Thyroid gland (tissue), 4 donors: ENCODE measurements around the gene DYNC1H1.

Source experiments
- CTCF ChIP-seq, 6 experiments: fragments of 200-600 bp in 3 of 6; fragments of 450-650 bp in 3 of 6; sonication (generic) in 3 of 6; IDR thresholded peaks; one replicate each; pipeline ENCODE4 v1.5.1; 2016 to 2019; ENCODE audit warnings: antibody characterized with exemption in 6 of 6, mild to moderate bottlenecking in 2 of 6, inconsistent platforms in 1 of 6, moderate library complexity in 1 of 6
- POLR2A ChIP-seq, 2 donors: fragments of 450-650 bp; IDR thresholded peaks; one replicate each; pipeline ENCODE4 v1.6.1; 2017; ENCODE audit warnings: antibody characterized with exemption in 2 of 2, mild to moderate bottlenecking in 2 of 2, moderate library complexity in 1 of 2

GRCh38 chr14:102063109-102063807 is 98.9 kb downstream of the DYNC1H1 start:
- TF ChIP-seq CTCF (IDR thresholded peaks at IDR 0.05) (peak; percentile 12 to 63 (median 50)), POLR2A (IDR thresholded peaks at IDR 0.05) (no peak)
